ENCODE data around the gene INIP.

INIP gene

DNA sequence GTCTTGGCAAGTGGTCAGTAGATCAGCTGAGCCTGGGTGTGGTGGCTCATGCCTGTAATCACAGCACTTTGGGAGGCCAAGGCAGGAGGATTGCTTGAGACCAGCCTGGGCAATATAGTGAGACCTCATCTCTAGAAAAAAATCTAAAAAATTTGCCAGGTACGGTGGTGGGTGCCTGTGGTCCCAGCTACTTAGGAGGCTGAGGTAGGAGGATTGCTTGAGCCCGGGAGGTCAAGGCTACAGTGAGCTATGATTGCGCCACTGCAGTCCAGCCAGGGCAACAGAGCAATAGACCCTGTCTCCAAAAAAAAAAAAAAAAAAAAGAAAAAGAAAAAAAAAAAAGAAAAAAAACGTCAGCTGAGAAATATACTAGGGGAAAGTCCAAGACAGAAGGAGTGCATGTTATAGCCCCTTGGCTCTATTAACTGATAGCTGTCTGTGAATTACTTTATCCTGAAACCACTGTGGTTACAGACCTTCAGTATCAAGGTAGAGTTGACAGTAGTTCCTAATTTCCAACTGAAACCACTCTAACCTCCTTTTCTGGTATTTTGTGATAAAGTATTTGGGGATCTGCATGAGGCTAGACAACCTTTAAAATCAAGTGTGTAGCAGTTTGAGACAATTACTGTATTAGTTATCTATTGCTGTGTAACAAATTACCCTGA lies 2.3 kb upstream of the INIP start:
- H3K4me3 ChIP-seq (ENCODE audit: low read depth, low read length) = no peak overlapping the region
- DNase-seq (ENCODE audit: low read depth) = no peak
- TF ChIP-seq, protein P1, sequence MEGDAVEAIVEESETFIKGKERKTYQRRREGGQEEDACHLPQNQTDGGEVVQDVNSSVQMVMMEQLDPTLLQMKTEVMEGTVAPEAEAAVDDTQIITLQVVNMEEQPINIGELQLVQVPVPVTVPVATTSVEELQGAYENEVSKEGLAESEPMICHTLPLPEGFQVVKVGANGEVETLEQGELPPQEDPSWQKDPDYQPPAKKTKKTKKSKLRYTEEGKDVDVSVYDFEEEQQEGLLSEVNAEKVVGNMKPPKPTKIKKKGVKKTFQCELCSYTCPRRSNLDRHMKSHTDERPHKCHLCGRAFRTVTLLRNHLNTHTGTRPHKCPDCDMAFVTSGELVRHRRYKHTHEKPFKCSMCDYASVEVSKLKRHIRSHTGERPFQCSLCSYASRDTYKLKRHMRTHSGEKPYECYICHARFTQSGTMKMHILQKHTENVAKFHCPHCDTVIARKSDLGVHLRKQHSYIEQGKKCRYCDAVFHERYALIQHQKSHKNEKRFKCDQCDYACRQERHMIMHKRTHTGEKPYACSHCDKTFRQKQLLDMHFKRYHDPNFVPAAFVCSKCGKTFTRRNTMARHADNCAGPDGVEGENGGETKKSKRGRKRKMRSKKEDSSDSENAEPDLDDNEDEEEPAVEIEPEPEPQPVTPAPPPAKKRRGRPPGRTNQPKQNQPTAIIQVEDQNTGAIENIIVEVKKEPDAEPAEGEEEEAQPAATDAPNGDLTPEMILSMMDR (IDR thresholded peaks at IDR 0.05; ENCODE audit: low read depth, low read length, missing control alignments) = no peak

DNA sequence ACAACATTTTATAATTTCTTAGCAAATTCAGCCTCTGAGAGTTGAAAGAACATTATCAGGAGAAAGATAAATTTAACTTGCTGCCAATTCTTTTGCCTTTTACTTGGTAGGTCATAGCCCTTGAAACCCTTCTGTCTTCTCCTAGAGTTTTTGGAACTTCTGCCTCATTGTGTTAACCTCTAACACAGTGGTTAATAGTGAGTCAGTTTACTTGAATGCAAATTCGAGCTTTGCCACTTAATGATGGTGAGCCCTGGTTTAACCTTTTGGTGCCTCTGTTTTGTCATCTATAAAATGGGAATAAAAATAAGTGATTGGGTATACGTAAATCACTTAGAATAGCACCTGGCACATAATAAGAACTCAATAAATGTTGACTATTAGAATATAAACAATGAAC lies 1.8 kb upstream of the INIP start:
- DNase-seq (ENCODE audit: low read depth) = no peak

DNA sequence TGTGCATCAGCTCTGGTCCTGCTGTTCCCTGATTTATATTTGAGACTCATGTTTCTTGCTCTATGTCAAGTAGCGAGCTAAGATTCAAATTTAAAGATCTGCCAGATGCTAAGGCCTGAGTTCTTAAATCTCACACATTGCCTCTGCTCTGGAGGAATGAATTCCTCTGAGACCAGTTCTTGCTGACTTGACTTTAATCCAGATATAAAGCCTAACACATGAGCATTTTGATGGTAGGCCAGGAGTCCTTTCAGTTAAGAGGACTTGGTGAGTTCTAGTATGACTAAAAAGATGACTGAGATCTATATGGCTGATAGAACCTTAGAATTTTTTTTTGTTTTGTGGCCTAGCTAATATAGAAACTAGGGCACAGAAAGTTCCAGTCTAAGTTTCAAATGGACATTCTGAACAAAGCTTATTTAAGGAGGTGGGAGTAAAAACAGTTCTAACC lies 1.3 kb upstream of the INIP start:
- DNase-seq (ENCODE audit: low read depth) = no peak
- TF ChIP-seq, protein P1 (IDR thresholded peaks at IDR 0.05; ENCODE audit: low read depth, low read length, missing control alignments) = no peak
- no peak overlapping the region for H3K4me3 ChIP-seq (ENCODE audit: low read depth, low read length)

More for the DNA sequence above, 1.8 kb upstream of the INIP start:
- H3K4me3 ChIP-seq (ENCODE audit: low read depth, low read length) = no peak overlapping the region
- TF ChIP-seq, protein P1 (IDR thresholded peaks at IDR 0.05; ENCODE audit: low read depth, low read length, missing control alignments) = no peak

DNA sequence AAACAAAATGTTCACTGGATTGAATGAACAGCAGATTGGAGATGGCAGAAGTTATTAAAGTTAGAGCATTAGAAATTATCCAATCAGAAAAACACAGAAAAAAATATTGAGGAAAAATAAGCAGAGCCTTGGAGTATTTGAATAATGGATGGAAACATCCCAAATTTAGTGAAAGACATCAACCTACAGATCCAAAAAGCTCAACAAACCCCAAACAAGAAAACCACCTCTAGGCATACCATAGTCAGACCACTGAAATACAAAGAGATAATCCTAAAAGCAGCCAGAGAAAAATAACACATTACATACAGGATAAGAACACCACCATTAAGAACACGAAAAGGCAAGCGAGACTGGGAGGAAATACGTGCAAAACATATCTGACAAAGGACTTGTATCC lies 5.2 kb downstream of the INIP start:
- TF ChIP-seq, protein P1 (IDR thresholded peaks at IDR 0.05; ENCODE audit: low read depth, low read length, missing control alignments) = no peak
- H3K4me3 ChIP-seq (ENCODE audit: low read depth, low read length) = no peak overlapping the region
- no peak for DNase-seq (ENCODE audit: low read depth)

DNA sequence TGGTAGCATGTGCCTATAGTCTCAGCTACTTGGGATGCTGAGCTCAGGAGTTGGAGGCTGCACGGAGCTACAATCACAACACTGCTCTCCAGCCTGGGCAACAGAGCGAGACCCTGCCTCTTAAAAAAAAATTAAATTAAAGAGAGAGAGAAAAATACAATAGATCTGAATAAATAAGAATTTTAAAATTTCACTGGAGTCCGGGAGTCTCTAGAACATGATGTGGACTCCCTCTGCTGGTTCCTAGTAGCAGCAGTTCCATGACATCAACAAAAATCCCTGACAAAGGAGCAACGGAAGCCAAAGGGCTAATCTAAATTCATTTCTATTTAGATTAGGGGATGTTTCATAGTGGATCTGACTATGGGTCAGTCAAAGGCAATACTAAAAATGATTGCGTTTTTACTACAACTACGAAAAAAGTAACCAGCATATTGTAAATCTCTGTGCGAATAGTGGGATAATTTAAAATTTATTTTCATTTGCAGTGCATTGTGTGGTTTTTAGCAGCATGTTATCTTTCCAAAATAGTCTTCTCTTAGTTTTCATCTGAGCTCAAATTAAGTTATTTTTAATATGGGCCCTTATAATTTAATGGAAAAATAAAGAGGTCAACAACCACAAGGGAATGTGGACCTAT lies 6.7 kb downstream of the INIP start:
- TF ChIP-seq, protein P1 (IDR thresholded peaks at IDR 0.05; ENCODE audit: low read depth, low read length, missing control alignments) = peak; percentile 40
- no peak for DNase-seq (ENCODE audit: low read depth)
- no peak overlapping the region for H3K4me3 ChIP-seq (ENCODE audit: low read depth, low read length)

DNA sequence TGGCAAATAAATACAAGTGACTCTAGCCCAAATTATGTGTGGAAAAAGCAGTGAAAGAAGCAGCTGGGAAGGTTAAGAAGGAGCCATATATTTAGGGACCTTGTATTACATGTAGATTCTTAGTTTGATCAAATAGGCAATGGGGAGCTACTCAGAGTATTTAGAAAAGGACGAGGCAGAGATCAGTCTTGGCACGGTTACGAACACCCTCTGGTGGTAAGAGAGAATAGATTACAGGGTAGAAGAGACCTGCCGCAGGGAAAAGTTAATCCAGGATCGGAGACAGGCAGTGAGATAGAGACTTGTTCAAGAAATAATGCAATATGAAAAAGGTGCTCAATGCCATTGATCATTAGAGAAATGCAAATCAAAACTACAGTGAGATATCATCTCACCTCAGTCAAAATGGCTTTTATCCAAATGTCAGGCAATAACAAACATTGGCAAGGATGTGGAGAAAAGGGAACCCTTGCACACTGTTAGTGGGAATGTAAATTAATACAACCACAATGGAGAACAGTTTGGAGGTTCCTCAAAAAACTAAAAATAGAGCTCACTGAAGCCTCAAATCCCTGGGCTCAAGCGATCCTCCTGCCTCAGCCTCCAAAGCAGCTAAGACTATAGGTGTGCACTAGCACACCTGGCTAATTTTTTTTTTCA lies 12.0 kb downstream of the INIP start:
- TF ChIP-seq, protein P1 (IDR thresholded peaks at IDR 0.05; ENCODE audit: low read depth, low read length, missing control alignments) = no peak
- no peak overlapping the region for H3K4me3 ChIP-seq (ENCODE audit: low read depth, low read length)
- DNase-seq (ENCODE audit: low read depth) = no peak
